Esophagus muscularis mucosa (tissue), 4 donors: Measurements from ENCODE around the gene SLCO4A1.

Experiments
- EP300 ChIP-seq: sonication (generic); formaldehyde crosslinking; IDR thresholded peaks from one replicate; pipeline ENCODE4 v1.6.1; 2017; ENCODE audit warnings: antibody characterized with exemption
- POLR2AphosphoS5 ChIP-seq, 2 donors: sonication (generic); formaldehyde crosslinking; IDR thresholded peaks; one replicate each; pipeline ENCODE4 v1.6.1; 2017; ENCODE audit warnings: antibody characterized with exemption in 2 of 2
- TF ChIP-seq, protein P1 (sequence below), 3 experiments: fragments of 200-600 bp in 2 of 3; fragments of 450-650 bp in 1 of 3; sonication (generic) in 2 of 3; IDR thresholded peaks; one replicate each; pipeline ENCODE4 v1.5.1; 2017 to 2019; ENCODE audit warnings: antibody characterized with exemption in 3 of 3, mild to moderate bottlenecking in 2 of 3, moderate library complexity in 1 of 3

GRCh38 chr20:62706344-62706743 is 64.0 kb downstream of the SLCO4A1 start:
- TF ChIP-seq, protein P1, sequence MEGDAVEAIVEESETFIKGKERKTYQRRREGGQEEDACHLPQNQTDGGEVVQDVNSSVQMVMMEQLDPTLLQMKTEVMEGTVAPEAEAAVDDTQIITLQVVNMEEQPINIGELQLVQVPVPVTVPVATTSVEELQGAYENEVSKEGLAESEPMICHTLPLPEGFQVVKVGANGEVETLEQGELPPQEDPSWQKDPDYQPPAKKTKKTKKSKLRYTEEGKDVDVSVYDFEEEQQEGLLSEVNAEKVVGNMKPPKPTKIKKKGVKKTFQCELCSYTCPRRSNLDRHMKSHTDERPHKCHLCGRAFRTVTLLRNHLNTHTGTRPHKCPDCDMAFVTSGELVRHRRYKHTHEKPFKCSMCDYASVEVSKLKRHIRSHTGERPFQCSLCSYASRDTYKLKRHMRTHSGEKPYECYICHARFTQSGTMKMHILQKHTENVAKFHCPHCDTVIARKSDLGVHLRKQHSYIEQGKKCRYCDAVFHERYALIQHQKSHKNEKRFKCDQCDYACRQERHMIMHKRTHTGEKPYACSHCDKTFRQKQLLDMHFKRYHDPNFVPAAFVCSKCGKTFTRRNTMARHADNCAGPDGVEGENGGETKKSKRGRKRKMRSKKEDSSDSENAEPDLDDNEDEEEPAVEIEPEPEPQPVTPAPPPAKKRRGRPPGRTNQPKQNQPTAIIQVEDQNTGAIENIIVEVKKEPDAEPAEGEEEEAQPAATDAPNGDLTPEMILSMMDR (IDR thresholded peaks at IDR 0.05), result no peak
- TF ChIP-seq EP300 (no peak), POLR2AphosphoS5 (IDR thresholded peaks at IDR 0.05) (no peak)
